GM18951 (cell line): Measurements from ENCODE around the gene AMELX.

ENCODE experiments used
- POLR2A ChIP-seq: IDR thresholded peaks from 4 replicates; pipeline ENCODE4 v1.6.1; 2011; ENCODE audit warnings: mild to moderate bottlenecking; ENCODE audit not compliant: insufficient read length, insufficient read depth; ENCODE audit errors: extremely low read depth
- in situ Hi-C: fragments of 300-500 bp; cut with MboI; formaldehyde crosslinking; loops from one replicate; pipeline ENCODE4 v1.12.0; 2022; ENCODE audit warnings: low sequenced_read_pairs, mixed read lengths, inconsistent platforms; ENCODE audit not compliant: unreplicated experiment

AMELX gene

DNA sequence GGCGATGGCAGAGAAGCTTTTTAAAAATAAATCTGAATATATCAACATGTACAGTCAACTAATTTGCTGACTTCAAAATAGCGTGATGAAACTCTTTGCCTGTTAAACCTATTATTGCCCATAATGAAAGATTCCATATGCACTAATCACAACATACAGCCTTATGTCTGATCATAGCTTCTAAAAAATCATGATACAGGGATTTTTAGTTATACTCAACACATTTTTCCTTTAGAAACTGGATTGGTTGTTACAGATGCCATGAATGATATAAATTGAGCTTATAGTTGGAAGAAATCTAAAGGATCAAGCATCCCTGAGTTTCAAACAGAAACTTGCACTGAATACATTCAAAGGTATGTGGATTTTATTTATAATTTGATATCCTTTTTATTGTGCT, at the start of gene AMELX:
AMELX (plus strand) TSS at position 301 of the 400 bp plus-strand sequence. CDS start 1,376 bp downstream, outside the sequence.
- TF ChIP-seq POLR2A: no peak
- in situ Hi-C loops: no loop called here

DNA sequence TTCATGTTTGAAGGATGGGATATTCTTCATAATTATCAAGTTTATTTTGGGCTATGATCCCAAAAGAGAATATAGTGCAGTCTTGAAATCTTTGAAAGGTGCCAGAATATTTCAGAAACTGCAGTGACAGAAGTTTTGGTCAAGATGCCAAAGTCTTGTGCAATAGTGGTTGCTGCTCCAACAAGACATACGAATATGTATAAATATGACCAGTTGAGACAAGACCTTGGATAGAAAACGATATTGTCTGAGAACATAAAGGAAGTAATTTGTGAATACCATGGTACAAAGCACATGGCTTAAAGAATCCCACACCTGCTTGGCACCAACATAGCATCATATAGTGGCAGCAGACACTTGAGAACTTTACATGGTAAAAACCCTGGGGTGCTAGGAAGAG, 48.6 kb upstream of the AMELX start:
- in situ Hi-C loops: no loop called here
- TF ChIP-seq POLR2A: no peak

DNA sequence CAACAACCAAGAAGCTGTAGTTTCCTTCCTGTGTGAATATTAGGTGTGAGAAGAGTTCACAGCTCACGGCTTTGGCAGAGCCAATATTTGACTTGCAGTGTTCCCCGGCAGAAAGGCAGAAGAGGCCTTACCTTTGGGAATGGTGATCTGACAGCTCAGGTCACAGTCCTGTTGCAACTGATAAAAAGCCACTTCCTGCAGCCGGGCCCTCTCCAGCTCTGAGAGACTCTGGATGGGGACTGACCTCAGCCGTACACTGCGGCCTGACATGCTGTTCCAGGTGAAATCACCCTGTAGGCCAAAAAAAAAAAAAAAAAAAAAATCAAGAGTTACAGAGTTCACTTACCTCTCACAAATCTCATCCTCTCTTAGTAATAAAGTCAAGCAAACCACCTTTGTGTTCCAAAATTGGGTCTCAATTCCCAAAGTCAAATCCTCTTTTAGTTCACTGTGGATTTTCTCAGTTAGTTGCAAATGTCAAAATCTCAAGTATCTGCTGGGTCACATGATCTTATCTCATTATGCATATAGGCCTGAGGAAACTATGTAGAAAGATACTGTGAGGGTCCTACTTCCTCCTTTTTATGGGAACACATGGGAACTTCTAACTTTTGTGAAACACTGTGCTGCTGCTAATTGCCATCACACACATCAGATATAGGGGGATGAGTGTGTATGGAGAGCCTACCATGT, 38.6 kb upstream of the AMELX start:
- in situ Hi-C loops: no loop called here
- no peak for TF ChIP-seq POLR2A

DNA sequence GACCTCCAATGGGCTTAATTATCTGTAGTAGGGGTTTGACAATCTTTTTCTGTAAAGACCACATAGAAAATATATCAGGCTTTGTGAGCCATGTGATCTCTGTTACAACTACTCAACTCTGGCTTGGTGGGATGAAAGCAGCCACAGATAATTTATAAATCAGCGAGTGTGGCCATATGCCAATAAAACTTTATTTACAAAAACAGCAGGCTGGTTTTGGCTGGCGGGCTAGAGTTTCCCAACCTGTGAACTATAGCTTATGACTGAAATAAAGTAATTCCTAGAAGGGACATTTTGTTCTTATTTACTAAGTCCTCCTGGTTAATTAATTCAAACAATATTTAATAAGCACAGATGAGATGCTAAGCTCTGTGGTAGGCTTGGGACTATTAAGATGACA, 35.9 kb upstream of the AMELX start:
- in situ Hi-C loops: no loop called here

DNA sequence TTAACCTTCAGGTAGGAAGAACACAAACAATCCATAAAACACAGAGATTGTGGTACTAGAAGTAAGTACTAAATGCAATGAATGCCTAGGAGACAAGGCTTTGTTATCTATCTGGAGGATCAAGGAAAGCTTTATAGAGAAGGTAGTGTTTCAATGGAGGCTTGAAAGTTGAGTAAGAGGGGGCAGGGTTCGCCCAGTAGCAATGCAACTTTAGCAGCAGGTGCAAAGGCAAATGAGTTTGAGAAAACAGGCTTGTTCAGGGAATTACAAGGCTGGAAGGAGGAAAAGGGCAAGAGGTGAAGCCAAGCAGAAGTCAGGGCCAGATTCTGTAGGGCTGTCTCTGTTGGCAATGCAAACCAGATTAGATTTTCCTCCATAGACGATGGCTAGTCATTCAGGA, 35.5 kb upstream of the AMELX start:
- in situ Hi-C loops: no loop called here
- no peak for TF ChIP-seq POLR2A

More for the DNA sequence above, 35.9 kb upstream of the AMELX start:
- TF ChIP-seq POLR2A: no peak

DNA sequence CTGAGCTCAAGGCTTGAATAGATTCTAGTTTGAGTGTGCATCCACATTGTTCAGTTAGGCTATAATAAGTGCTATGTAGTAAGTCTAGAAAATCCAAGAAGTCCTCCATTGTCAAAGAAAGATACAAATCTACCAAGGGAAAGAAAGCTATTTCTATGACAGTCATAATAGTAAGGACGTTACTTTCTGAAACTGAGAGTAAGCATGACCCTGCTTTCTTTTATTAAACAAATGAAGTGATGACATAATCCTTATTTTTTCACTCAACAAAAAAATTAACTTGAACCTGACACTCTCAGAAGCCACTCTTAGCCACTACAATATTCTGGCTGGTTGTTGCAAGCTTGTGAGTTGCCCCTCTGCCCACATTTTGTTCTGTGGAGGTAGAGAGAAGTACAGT, 33.8 kb upstream of the AMELX start:
- in situ Hi-C loops: no loop called here
- TF ChIP-seq POLR2A: no peak

DNA sequence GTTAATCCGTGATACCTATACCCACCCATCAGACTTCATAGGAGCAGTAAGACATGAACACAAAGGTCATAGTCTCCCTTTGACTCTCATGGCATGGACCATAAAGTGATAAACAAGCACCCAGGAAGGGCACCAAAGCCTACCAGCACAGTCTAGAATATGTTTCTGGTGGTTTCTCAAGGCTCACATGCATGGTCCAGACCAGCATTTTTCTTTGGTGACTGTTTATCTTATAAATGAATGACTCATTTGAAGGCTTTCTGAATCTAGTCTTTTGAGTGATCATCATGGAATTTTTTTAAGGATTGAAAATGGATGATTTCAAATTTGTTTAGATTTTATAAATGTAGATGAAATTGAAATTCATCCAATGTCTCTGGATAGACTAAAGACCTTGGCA, 32.0 kb upstream of the AMELX start:
- in situ Hi-C loops: no loop called here
- TF ChIP-seq POLR2A: no peak

DNA sequence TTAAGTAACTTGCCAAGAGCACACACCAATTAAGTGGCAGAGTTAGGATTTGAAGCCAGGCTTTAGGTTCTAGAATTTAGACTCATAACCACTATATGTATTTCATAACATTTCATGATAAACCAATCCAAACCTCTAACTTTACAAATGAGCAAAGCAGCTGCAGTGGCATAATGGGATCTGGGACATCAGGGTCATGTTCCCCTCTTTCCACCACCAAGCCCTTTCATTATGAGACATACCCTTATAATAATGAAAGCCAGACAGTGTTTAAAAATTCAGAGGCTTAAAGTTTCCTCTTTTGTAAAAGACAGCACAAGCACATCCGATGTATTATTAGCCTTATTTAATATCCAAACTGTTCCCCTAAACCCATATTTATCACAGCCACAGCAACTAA, 28.3 kb upstream of the AMELX start:
- no peak for TF ChIP-seq POLR2A
- in situ Hi-C loops: no loop called here

DNA sequence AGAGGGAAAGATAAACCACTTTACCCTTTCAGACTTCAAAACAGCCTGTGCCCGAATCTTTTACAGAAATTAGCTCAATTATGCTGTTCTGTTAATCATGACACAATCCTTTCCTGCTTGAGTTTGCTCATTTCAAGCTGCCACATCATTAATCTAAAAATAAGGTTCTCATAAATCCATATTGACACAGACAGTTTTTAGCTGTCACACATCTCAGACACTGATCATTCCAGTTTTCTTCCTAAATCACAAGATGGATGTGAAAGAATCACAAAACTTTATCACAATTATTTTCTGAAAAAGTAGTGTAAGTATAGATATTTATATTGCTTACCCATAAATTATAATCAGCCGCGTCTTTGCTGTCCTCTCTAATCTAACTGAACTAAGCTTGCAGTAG, 27.9 kb upstream of the AMELX start:
- TF ChIP-seq POLR2A: no peak
- in situ Hi-C loops: no loop called here

DNA sequence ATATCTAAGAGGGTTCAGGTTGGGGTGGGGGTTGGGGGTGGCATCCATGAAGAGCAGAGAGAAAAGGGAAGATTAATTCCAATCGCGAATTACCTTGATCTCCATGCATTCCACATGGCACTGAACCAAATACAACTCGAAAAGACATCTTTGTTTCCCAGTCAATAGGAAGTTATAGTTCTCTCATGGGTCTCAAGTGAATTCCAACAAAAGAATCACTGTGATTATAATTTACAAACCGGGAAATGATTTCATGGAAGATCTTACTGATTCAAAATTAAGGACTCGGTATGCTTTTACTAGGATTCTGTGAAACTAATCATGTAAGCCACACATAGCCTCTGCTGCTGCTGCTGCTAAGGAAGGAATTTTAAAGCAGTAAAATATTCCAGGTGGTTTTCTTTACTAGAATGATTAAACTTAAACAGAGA, 26.6 kb upstream of the AMELX start:
- no peak for TF ChIP-seq POLR2A
- in situ Hi-C loops: no loop called here

DNA sequence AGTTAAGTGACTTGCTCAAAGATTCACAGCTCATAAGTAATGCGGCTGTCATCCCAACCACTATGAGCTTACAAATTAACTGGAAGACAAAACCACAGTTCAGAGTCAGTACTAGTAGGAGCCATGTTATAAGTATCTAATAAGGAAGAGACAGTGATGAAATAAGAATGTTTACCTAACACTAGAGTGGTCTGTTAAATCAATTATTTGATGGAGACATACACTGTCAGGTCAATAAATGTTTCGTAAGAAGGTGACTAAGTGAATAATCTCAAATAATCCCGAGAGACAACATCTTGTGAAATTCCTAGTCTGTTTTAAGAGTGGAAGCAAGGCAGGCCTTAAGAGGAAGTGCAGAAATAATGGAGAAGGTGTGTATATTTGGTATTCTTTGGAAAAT, 25.8 kb upstream of the AMELX start:
- TF ChIP-seq POLR2A: no peak
- in situ Hi-C loops: no loop called here

DNA sequence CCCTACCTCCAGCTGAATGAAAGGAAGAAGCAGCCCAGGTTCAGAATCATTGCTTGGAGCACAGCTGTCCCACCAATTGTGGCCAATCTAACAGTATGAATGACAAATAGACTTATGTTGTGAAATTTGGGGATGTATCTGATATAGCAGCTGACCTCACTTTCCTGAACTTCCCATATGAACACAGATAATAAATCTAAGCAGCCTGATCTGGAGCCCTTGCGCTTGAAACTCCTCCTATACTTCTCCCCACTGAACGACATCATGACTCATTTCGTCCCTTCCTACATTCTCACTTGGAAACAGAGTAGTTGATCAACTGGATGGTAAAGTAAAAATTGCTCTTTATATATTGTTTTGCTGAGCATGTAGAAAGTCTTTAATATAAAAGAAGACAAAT, 24.2 kb upstream of the AMELX start:
- TF ChIP-seq POLR2A: no peak
- in situ Hi-C loops: no loop called here

DNA sequence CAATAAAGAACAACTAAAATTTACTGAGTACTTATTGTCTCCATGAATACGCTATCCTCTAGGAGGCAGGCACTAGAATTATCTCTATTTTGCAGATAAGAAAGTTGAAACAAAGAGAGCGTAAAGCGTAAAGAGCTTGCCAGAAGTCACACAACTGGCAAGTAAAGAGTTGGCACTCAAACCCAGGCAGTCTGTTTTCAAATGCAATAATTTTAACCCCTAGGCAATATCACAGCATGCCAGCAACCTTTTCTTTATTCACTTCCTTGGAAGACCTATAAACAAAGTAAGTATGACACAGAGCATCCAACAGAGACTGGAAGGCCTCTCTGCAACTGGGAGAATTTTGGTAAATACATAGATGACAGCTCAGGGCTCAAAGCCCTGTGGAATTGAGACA, 23.2 kb upstream of the AMELX start:
- no peak for TF ChIP-seq POLR2A
- in situ Hi-C loops: no loop called here

DNA sequence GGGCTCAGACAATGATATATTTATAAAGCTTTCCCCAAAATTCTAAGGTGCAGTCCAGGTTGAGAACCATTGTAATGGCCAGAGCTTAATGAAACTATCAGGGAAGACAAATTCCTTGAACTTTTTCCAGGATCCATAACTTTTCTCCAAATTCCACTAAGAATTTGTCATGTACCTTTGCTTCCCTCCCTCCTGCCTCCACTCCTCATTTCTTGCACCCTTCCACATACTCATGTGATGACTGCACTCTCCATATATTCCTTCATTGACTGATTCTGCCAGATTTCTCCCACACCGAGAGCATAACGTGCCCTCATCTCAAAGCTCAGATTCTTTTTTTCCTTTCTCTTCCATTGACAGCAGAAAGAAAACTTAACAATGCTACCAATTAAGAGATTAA, 20.9 kb upstream of the AMELX start:
- in situ Hi-C loops: no loop called here
- TF ChIP-seq POLR2A: no peak

DNA sequence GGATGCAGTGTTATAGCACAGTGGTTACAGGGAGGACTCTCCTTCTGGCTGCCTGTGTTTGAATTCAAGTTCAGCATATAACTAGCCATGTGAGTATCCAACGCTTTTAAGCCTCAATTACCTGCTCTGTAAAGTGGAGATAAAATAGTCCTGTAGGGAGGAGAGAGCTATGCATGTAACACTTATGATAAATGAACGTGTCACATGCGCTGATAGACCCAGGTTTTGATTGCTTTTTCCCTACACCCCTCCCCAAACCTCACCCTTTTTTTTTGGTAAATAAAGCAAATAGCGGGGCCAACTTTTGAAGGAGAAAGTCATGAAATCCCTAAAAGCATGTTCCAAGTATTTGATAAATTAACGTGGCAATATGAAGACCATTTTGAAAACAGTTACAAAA, 20.4 kb upstream of the AMELX start:
- in situ Hi-C loops: no loop called here
- TF ChIP-seq POLR2A: no peak

DNA sequence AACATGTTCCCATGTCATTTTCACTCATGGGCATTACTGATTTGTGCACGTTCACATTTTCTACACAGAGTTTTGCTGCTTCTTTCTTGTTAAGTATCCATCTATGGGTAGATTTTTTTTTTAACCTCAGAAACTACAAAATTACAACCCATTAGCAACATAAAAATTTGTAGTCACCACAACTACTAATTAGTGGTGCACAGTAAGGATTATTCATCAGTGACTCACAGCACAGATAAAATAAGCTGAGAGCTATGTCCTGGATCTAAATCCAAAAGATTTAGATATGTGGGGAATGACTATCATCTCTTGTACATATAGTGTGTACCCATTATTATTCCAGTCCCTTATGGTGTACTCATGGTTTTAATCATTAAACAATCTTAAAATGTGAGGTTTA, 19.7 kb upstream of the AMELX start:
- in situ Hi-C loops: no loop called here
- TF ChIP-seq POLR2A: no peak
